ENCODE results near the gene PLEKHA7.

DNA sequence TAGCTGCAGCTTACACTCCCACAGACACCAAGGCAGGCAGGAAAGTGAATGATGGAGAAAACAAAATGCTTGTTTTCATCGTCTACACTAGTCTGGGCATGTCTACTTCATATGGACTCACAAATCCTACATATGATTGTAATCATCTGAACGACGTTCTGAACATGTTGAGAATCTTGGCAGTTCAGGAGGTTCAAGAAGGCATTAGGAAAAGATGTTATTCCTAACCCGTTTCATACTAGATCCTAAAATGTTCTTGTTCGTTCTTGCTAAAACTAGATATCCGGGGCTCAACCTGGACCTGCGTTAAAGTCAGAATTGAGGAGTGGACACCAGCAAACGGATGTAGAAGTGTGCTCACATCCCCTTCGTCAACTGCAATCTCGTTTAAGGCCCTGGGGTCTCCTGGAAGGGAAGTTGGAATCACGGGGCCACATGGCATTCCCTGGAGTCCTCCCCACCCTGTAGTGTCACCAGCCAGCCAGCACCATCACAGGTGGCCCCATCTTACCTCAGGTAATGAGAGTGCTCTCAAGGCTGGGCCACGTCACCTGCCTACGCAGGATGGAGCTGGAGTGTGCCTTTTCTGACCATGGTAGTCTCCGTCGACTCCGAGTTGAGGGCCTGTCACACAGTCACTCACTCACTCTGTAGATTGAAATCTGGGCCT is 238.5 kb downstream of the PLEKHA7 start:
- TF ChIP-seq, protein P1, sequence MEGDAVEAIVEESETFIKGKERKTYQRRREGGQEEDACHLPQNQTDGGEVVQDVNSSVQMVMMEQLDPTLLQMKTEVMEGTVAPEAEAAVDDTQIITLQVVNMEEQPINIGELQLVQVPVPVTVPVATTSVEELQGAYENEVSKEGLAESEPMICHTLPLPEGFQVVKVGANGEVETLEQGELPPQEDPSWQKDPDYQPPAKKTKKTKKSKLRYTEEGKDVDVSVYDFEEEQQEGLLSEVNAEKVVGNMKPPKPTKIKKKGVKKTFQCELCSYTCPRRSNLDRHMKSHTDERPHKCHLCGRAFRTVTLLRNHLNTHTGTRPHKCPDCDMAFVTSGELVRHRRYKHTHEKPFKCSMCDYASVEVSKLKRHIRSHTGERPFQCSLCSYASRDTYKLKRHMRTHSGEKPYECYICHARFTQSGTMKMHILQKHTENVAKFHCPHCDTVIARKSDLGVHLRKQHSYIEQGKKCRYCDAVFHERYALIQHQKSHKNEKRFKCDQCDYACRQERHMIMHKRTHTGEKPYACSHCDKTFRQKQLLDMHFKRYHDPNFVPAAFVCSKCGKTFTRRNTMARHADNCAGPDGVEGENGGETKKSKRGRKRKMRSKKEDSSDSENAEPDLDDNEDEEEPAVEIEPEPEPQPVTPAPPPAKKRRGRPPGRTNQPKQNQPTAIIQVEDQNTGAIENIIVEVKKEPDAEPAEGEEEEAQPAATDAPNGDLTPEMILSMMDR (optimal IDR thresholded peaks at IDR 0.05 in 1 of 3, IDR thresholded peaks at IDR 0.05 in 1 of 3, conservative IDR thresholded peaks at IDR 0.05 in 1 of 3; ENCODE audit: extremely low read depth in 1 of 3, insufficient read depth in 2 of 3, low read length in 3 of 3) = no peak
- no peak for TF ChIP-seq EZH2 (IDR thresholded peaks at IDR 0.05; ENCODE audit: low read length)

Measured in keratinocyte (primary cell).